GM18507 (cell line): ENCODE data around the gene CENPS.
"Not testable (repeated sequence)": the region's sequence is repeated elsewhere in the genome, so short reads cannot be mapped to it uniquely, and the experiment has no call there.

Source experiments
- DNase-seq: peaks from one replicate; pipeline ENCODE4 v3.0.0; 2011; ENCODE audit warnings: low read depth; ENCODE audit not compliant: insufficient read length; ENCODE audit errors: extremely low spot score
- FAIRE-seq: peaks from 2 replicates; lab custom pipeline; 2011; peaks lifted over from hg19 to GRCh38; lab: Jason Lieb, UNC

CENPS gene

DNA sequence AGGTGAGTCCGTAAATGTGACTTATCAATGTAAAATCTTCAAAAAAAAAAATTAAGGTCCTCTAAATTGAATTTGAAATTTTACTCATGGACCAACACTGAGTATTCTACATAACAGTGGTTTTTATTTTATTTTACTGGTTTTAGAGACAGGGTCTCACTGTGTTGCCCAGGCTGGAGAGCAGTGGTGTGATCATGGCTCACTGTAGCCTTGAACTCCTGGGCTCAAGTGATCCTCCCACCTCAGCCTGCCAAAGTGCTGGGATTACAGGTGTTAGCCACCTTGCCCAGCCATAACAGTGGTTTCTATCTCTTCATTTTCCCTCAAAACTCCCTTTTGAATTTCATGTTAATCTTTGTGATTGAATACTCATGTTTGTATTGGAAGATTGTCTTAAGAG, 14.3 kb upstream of the CENPS start:
- not testable (repeated sequence) for DNase-seq, FAIRE-seq

DNA sequence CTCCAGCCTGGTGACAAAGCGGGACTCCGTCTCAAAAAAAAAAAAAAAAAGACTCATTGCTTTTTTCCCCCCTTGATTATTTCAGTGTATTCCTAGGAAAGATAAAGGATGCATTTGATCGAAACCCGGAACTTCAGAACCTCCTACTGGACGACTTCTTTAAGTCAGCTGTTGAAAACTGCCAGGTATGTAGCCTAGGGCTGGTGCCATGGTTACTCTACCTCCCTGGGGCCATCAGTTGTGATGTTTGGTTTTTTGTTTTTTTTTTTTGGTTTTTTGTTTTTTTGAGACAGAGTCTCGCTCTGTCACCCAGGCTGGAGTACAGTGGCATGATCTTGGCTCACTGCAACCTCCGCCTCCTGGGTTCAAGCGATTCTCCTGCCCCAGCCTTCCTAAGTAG, 11.5 kb upstream of the CENPS start:
- not testable (repeated sequence) for DNase-seq, FAIRE-seq

DNA sequence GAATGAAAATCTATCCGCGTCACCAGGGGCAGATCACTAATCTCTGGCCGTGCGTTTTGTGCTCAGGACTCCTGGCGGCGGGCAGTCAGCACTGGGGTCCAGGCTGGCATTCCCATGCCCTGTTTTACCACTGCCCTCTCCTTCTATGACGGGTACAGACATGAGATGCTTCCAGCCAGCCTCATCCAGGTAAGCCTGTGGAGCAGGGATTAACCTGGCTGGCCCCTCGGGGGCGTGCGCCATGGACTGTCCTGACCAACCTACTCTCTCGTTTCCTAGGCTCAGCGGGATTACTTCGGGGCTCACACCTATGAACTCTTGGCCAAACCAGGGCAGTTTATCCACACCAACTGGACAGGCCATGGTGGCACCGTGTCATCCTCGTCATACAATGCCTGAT, 10.9 kb upstream of the CENPS start:
- DNase-seq (no peak), FAIRE-seq (no peak)

DNA sequence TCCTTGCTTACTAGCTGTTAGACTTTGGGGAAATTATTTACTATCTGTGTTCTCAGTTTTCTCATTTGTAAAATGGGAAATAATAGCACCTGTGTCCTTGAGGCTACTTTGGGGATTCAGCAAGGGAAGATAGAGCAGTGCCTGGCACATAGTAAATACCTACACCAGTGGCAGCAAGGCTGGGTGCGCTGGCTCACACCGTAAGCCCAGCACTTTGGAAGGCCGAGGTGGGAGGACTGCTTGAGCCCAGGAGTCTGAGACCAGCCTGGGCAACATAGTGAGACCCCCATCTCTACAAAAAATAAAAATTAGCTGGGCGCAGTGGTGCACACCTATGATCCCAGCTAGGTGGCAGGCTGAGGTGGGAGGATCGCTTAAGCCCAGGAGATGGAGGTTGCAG, 8.6 kb upstream of the CENPS start:
- no peak for DNase-seq
- FAIRE-seq: no peak

DNA sequence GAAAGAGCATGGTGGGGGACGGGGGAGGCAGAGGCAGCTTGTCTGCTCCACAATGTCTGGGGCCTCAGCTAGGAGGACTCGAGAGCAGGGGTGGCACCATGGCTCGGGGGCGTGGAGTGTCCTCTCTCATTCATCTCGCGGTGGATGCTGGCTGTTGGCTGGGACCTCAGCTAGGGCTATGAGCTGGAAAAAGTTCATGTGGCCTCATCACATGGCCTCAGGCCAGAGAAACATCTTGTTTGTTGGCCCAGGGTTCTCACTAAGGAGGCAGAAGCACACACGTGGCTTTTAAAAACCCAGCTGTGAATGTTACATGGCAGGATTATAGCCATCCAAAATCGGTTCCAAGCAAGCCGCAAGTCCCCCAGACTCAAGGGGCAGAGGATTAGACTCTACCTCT, 6.2 kb upstream of the CENPS start:
- FAIRE-seq (no peak), DNase-seq (no peak)

DNA sequence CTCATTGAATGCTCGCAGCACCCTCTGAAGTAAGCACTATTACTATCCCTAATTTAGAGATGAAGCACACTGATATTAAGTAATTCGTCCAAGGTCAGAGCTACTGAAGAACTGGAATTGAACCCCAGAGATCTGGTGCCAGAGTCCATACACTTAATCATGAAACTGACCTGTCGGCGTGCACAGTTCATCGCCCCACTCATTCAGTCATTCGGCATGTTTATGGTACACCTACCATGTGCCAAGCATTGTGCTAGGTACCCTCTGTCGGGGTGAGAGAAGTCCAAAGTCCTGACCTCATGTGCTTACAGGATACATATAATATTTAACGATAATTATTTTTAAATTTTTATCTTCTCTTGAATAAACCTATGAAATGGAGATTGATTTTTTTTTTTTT, 5.6 kb upstream of the CENPS start:
- FAIRE-seq: no peak
- no peak for DNase-seq

DNA sequence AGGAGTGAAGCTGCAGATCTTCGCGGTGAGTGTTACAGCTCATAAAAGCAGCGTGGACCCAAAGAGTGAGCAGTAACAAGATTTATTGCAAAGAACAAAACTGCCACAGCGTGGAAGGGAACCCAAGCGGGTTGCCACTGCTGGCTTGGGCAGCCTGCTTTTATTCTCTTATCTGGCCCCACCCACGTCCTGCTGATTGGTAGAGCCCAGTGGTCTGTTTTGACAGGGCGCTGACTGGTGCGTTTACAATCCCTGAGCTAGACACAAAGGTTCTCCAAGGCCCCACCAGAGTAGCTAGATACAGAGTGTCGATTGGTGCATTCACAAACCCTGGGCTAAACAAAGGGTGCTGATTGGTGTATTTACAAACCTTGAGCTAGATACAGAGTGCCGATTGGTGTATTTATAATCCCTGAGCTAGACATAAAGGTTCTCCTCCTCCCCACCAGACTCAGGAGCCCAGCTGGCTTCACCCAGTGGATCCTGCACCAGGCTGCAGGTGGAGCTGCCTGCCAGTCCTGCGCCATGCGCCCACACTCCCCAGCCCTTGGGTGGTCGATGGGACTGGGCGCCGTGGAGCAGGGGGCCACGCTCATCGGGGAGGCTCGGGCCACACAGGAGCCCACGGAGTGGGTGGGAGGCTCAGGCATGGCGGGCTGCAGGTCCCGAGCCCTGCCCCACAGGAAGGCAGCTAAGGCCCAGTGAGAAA, 4.3 kb upstream of the CENPS start:
- FAIRE-seq, DNase-seq: not testable (repeated sequence)

DNA sequence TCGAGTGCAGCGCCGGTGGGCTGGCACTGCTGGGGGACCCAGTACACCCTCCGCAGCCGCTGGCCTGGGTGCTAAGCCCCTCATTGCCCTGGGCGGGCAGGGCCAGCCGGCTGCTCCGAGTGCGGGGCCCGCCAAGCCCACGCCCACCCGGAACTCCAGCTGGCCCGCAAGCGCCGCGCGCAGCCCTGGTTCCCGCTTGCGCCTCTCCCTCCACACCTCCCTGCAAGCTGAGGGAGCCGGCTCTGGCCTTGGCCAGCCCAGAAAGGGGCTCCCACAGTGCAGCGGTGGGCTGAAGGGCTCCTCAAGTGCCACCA, 3.7 kb upstream of the CENPS start:
- DNase-seq, FAIRE-seq: not testable (repeated sequence)

DNA sequence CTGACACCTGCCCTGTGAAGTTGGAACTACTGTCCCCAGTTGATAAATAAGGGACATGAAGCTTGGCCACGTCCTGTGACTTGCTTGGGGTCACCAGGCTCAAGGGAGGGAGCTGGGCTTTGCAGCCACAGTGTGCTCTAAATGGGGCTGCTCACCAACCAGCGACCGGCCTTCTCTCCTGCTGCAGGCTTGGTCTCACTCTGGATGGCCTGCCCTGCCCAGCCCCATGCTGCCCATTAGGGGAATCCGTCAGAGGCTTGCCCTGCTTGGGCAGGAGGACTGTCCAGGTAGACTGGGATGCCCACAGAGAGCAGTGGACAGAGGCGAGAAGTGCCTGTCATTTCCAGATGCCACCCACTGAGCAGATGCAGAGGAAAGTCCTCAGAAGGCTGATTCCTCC, 1.2 kb upstream of the CENPS start:
- no peak for DNase-seq
- FAIRE-seq: no peak

DNA sequence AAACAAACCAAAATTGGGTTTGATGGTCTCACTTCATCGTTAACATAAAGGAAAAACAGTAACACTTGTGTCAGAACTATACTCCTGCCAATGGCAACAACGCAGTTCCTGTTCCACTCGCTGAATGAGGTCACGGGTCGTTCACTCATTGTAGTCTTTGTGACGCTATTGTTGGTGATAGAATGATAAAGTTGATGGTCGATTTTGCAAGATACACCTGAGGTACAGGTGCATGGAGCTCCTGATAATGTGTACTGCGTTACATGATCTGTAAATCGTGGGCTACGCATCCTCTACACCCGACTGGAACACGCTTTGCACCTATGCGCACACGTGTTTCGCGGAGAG, 391 bp upstream of the CENPS start:
- no peak for FAIRE-seq
- DNase-seq: no peak

DNA sequence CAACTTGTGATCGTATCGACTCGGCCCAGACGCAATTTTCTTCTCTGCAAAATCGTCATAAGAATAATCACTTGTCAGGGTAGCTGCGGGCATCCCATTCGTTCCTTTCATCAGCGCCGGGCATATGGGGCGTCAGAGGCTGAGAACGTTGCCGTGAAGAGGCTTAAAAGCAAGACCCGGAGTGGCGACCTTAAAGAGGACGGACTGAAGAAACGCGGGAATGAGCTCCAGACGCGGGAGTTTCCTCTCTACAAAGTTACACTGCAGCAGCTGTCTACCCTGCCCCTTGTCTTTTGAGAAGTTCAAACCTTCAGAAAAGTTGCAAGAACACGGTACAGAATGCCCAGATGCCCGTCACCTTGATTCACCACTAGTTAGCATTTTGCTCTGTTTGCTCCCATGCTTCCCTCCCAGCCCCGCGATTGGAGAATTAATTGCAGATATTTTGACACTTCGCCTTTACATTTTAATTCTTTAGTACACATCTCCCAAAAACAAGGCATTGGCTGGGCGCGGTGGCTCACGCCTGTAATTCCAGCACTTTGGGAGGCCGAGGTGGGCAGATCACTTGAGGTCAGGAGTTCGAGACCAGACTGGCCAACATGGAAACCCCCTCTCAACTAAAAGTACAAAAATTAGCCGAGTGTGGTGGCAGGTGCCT, 967 bp downstream of the CENPS start:
- DNase-seq: no peak

DNA sequence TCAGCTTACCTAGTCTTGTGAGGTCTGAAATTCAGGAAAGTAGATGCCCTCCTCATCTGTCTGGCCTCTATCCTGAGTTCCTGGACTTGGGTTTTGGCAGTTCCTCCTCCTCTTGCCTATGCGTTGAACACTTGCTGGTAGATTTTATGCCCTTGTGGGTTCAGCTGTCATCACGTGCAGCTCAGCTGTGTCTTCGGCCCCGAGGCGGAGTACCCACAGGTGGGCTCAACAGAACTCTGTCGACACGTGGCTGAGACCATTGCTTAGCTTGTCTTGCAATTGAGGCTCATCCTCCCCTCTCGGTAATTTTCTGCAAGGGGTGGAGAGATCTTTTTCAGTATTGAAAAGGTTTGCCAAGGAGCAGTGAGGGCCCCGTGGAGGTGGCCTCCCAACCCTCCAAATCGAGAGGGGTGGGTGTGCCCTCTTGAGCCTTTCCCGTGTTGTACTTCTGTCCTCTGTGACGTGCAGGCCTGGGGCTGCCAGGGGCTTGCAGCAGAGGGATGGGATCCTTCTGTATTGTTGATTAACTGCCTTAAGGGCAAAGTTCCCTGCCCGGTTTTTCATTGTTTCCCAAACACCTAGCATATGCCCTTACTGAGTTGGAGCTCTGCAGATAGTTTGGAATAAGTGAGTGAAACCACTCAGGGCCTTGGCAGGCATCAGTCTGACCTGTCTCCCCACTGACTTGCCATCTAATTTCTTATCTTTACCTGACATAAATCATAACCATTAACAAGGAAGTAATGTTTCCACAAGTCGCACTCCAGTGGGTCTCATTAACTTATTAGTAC, 2.9 kb downstream of the CENPS start:
- DNase-seq (no peak), FAIRE-seq (no peak)

More for the DNA sequence above, 967 bp downstream of the CENPS start:
- no peak for FAIRE-seq

DNA sequence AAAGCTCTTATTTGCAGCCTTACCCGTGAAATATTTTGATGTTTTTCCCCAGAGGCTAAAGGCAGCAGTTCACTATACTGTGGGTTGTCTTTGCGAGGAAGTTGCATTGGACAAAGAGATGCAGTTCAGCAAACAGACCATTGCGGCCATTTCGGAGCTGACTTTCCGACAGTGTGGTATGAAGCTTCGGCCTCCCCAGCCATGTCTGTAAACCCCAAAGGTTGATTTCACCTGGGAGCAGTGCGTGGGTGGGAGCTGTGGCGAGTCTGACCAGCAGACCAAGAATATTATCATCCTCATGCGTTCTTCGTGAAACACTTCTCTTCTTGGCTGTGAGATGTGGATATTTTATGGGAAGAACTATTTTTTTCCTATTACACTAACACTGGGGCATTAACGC, 3.6 kb downstream of the CENPS start:
- DNase-seq (no peak), FAIRE-seq (no peak)

DNA sequence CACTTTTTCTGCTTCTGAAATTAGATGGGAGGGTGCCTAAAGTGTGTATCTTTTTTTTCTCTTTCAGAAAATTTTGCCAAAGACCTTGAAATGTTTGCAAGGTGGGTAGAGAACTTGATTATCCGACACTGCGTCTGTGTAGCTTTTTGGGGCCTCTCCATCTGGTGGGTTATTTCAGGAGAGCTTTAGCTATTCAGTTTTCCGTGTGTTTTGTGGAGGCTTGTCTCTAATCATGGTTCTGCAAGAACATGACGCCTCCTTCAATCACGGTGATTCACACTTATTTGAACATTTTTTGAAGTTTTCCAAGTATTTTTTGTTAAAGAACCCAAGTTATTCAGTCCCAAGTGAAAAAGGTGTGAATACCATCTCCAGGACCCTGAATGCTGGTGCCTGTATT, 4.4 kb downstream of the CENPS start:
- DNase-seq: no peak
- no peak for FAIRE-seq

DNA sequence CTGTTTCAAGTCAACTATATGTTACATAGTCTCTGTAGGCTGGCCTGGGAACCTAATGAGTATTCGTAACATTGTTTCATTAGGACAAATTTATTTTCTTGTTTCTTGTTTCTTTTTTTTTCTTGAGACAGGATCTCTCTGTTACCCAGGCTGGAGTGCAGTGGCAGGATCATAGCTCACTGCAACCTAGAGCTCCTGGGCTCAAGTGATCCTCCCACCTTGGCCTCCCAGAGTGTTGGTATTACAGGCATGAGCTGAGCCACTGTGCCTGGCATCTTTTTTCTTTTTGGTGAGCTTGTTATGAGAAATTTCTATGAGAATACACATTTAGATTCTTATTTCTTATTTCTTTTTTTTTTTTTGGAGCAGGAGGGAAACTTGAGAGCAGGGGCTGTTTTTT, 6.8 kb downstream of the CENPS start:
- DNase-seq (no peak), FAIRE-seq (no peak)

DNA sequence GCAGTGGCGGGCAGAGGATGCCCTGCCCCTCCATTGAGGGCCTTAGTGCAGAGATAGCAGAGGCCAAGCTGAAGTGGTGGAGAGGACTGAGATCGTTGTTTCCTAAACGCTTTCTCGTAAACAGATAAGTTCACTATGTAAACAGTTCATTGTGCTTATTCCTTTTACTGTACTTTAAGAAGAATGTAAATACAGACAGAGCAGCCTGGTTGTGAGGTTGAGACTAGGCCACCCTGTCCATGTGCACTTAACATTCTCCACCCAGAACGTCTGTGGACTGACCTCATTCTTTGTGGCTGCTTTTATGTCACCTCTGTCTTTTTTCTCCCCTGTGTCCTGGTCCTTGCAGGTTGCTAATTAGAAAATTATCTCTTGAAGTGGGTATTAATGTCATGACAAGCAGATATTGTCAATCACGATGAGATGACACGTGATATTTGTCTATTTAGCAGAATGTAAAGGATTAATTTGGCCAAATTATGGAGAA, 8.5 kb downstream of the CENPS start:
- no peak for FAIRE-seq
- DNase-seq: no peak

DNA sequence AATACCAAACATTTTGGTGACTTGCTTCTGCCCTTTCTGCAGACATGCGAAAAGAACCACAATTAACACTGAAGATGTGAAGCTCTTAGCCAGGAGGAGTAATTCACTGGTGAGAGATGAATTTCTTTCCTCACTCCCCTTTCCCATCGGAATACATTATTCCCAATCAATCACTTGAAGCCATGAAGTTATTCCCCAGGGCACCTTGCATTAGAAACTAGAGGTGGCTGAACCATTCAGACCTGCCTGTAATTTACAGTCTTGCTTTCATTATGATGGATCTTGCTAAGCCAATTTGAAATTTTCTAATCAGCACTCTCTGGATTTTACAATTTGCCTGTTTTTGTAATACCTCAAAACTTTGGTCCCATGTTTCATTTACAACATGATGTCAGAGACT, 10.1 kb downstream of the CENPS start:
- FAIRE-seq: no peak
- no peak for DNase-seq

DNA sequence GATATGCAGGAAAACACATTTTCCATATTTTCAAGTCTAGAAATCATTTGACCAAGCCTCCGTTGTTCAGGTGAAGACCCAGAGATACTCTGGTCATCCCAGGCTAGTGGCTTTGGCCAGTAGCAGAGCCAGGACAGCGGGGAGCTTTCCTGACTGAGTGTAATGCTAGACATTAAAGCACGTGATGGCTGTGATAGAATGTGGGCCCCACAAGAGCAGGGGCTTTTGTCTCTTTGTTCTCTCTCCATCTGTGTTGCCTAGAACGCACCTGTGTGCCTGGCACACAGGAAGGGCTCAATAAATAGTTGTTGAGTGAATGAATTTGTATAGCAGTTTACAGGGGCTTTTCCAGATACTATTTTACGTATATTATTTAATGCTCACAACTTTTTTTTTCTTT, 10.6 kb downstream of the CENPS start:
- FAIRE-seq (no peak), DNase-seq (no peak)

DNA sequence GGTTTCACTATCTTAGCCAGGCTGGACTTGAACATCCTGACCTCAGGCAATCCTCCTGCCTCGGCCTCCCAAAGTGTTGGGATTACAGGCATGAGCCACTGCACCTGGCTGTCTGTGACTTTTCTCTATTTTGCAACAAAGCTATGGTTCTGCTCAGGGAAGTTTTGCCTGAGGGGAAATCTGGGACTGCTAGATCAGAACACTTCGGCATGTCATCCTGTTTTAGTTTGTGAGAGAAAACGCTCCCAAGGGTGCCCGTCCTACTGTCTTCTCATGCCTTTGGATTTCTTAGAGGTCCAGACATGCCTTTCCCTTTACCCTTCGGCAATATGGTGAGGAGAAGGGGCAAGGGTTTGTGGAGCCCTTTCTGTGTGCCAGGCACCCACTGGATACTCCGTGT, 14.0 kb downstream of the CENPS start:
- DNase-seq: no peak
- FAIRE-seq: no peak

DNA sequence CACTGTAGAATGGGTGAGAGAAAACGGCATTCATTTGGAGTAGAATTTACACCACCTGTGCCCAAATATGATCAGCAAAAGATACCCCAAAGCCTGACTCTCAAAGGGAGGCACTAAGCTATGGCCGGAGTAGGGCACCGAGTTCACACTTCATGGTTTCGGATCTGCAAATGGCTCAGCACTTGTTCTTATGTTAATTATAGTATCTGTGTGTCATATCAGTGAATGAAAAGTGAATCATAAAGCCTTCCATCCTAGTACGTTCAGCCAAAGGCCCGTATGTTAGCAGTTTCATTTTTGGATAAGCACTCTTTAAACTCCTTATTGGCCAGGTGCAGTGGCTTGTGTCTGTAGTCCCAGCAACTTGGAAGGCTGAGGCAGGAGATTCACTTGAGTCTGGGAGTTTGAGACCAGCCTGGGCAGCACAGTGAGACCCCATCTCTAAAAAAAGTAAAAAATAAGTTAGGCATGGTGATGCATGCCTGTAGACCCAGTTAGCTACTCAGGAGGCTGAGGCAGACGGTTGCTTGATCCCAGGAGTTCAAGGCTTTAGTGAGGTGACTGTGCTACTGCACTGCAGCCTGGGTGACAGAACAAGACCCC, 14.7 kb downstream of the CENPS start:
- FAIRE-seq: no peak

More for the DNA sequence above, 14.7 kb downstream of the CENPS start:
- DNase-seq: no peak
